Stomach (tissue), 4 donors: Measurements from ENCODE around the gene METRN.

Experiments used
- CTCF ChIP-seq, 7 experiments: fragments of 450-650 bp in 4 of 7; fragments of 200-600 bp in 3 of 7; sonication (generic) in 3 of 7; IDR thresholded peaks; one replicate each; pipeline ENCODE4 v1.5.1; 2016 to 2019; ENCODE audit warnings: antibody characterized with exemption in 7 of 7, control low read depth in 2 of 7, mild to moderate bottlenecking in 1 of 7
- POLR2A ChIP-seq, 4 donors: fragments of 450-650 bp; IDR thresholded peaks; one replicate each; pipeline ENCODE4 v1.6.1; 2016; ENCODE audit warnings: antibody characterized with exemption in 4 of 4, control low read depth in 2 of 4, mild to moderate bottlenecking in 1 of 4, moderate library complexity in 1 of 4
- POLR2AphosphoS5 ChIP-seq, 3 donors: sonication (generic); formaldehyde crosslinking; IDR thresholded peaks; one replicate each; pipeline ENCODE4 v1.6.1; 2016; ENCODE audit warnings: antibody characterized with exemption in 3 of 3

GRCh38 chr16:767743-768235 lies 52.9 kb downstream of the METRN start:
- no peak for TF ChIP-seq CTCF (IDR thresholded peaks at IDR 0.05)
- no peak for TF ChIP-seq POLR2AphosphoS5 (IDR thresholded peaks at IDR 0.05)
- no peak for TF ChIP-seq POLR2A (IDR thresholded peaks at IDR 0.05)
